GM19193 (cell line): ENCODE data around the gene PTPN12.

Source experiments
- POLR2A ChIP-seq: IDR thresholded peaks from 4 replicates; pipeline ENCODE4 v1.6.1; 2011; ENCODE audit not compliant: insufficient read depth, insufficient read length; ENCODE audit errors: extremely low read depth

PTPN12 gene

DNA sequence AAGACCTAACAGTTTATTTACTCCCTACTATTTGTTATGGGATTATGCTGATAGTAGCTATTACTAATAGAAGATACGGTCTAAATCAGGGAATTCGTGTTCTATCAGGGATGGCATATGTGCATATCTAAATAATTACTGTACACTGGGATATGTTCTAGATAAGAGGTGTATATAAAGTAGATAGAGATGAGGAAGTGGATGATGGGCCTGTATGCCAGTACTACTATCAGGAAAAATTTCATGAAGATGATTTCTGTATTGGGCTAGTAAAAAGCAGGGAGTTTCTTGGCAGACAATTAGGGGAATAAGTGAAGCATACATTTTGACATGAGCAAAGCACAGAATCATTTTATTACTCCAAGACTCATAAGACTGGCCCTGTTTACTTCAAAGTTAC is 26.2 kb downstream of the PTPN12 start:
- TF ChIP-seq POLR2A, result no peak

DNA sequence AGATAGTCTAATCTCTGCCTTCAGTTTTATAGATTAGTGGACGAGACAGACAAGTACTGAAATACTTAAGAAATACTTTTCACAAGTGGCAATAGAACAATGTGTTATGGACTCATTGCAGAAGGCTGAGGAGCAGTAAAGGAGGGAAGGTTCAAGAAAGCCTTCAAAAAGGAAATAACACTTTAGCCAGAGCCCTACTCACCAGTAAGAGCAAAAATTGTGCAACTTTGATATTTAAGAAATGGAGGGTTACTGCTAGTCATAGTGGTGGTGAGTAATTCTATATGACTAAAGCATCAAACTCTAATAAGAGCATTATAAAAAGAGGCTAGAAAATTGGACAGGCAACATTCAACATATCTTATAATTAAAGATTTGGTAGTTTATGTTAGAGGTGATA is 28.8 kb downstream of the PTPN12 start:
- TF ChIP-seq POLR2A, result no peak

DNA sequence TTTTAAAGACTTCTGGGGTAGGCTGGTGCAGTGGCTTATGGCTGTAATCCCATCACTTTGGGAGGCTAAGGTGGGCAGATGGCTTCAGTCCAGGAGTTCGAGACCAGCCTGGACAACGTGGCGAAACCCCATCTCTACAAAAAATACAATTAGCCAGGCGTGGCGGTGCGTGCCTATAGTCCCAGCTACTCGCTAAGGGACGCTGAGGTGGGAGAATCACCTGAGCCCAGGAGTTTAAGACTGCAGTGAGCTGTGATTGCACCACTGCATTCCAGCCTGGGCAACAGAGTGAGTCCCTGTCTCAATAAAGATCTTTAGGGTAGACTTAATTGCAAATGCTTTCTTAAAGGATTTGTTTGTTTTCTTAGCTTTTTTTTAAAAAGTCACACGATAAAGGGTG is 29.3 kb downstream of the PTPN12 start:
- TF ChIP-seq POLR2A, result no peak

DNA sequence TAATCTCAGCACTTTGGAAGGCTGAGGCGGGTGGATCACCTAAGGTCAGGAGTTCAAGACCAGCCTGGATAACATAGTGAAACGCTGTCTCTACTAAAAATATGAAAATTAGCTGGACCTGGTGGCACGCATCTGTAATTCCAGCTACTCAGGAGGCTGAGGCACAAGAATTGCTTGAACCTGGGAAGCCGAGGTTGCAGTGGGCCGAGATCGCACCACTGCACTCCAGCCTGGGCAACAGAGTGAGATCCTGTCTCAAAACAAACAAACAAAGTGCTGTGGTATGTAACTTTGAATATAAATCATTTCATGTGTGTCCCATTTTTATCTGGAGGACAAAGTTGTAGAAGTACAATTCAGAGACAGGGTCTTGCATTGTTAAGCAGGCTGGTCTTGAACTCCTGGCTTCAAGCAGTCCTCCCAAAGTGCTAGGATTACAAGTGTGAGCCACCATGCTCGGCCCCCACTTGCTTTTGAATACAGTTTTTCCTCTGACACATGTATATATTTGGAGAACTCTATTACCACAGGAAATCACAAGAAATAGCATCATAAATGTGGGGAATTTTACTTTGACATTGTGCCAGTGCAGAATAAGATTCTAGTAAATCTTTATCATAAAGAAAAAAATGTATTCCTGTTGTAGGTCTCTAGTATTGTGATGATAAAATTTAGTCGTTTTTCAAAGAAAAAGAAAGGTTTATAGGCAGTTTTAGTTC is 32.6 kb downstream of the PTPN12 start:
- TF ChIP-seq POLR2A, result no peak

DNA sequence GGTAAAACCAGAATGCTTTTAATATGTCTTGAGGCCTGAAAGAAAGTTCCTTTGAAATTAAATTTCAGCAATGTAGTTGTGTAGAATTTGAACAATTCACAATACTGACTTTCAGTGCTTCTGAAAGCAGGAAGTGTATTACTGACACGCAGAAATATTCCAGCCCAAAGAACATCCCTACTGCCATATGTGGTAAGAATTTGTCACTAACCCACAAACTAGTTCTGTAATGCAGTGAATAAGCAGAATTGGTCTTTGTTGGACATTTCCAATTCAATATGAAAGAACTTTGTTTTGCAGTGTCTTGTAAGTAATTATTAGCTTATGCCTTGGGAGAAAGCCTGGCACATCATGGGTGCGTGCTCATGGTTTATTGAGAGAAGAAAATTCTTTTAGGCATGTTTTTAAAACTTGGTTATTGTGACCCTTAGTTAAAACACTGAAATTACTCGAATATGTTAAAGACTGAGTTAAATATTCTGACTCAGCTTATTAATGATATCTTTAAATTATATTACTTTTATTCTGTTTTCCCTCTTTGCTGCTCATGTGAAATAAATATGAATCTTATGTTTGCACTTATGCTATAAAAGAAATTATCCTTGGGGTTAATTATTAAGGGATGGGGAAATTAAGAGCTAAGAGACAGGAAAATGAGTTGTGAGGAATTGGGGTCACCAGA is 33.4 kb downstream of the PTPN12 start:
- no peak for TF ChIP-seq POLR2A

DNA sequence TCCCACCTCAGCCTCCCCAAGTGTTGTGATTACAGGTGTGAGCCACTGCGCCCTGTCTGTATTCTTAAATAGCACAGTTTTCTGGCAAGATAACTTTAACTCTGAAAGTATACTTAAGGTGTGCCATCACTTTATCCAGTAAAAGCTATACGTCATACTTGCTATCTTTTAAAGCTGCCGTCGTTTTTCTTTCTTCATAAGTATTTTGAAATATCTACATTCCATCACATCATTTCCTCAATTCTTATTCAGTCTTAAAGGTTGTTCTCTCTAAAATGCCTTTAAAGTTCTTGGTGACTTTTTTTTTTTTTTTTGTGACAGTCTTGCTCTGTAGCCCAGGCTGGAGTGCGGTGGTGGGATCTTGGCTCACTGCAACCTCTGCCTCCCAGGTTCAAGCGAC is 34.7 kb downstream of the PTPN12 start:
- TF ChIP-seq POLR2A, result no peak

DNA sequence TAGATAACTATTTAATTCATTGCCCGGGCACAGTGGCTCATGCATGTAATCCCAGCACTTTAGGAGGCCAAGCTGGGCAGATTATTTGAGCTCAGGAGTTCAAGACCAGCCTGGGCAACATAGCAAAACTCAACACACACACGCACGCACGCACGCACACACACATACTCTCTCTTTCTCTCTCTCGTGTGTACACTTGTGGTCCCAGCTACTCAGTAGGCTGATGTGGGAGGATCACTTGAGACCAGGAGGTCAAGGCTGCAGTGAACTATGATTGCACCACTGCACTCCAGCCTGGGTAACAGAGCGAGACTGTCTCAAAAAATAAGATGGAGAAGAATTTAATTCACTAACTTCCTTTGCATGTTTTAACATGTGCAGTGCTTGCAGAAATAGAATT is 38.1 kb downstream of the PTPN12 start:
- TF ChIP-seq POLR2A, result no peak

DNA sequence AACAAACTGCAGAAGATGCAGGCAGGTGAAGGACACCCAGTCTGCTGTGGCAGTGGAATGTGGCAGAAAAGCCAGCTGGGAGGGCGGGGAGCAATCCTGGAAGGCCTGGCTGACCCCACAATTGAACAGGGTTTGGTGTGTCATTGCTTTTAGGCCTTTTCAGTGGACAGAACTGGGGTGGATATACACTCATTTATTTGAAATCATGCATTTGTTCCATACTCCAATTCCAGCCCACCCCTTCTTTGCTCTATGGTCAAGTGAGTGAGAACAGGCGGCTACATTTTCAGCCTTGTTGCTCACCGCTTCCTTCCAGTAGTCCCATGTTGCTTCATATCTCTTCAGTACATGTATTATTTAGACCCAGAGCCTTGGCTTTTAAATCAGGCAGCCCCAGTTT is 39.8 kb downstream of the PTPN12 start:
- TF ChIP-seq POLR2A, result no peak

DNA sequence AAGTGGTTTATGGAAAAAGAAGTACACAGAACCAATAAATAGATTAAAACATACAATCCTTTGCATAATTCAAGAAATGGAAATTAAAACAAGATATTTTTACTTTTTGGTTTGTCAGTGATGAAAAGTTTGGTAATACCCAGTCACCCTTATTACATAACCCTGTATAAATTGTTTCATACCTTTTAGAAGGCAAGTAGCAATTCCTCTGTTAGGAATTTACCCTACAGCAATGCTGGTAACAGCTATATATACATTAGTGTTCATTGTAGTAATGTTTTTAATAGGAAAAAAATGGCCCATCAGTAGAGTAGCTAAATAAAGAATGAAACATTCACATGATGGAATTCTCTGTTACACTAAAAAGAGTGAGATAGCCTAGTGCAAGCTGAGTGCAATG is 42.7 kb downstream of the PTPN12 start:
- no peak for TF ChIP-seq POLR2A

DNA sequence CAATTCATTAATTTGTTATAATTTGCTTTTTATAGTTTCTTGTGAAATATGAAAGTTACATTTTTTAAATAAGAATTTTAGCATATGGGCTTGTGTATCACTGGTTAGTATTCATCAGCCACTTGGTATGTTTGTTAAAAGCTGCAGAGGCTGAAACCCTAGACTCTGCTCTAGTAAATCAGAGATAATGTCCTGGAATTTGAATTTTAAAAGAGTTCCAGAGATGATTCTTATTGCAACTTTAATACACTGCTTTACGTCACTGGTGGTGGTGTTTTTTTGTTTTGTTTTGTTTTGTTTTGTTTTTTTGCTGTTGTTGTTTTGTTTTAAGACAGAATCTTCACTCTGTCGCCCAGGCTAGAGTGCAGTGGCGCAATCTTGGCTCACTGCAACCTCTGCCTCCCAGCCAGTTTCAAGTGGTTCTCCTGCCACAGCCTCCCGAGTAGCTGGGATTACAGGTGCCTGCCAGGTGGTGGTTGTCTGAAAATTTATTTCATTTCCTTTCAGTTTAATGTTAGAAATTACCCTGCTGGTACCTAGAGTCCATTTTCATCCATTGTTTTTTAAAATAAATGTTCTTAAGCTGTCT is 43.8 kb downstream of the PTPN12 start:
- TF ChIP-seq POLR2A, result no peak

DNA sequence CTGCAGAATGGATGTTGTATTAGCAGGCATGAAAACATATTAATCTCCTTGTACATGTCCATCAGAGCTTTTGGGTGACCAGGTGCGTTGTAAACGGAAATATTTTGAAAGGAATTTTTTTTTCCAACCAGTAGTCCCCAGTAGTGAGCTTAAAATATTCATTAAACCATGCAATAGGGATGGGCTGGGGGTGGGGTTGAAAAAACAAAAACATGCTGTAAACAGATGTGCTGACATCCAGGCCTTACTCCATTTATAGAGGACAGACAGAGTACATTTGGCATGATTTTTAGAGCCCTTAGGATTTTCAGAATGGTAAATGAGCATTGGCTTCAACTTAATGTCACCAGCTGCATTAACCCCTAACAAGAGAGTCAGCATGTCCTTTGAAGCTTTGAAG is 50.2 kb downstream of the PTPN12 start:
- TF ChIP-seq POLR2A, result no peak

DNA sequence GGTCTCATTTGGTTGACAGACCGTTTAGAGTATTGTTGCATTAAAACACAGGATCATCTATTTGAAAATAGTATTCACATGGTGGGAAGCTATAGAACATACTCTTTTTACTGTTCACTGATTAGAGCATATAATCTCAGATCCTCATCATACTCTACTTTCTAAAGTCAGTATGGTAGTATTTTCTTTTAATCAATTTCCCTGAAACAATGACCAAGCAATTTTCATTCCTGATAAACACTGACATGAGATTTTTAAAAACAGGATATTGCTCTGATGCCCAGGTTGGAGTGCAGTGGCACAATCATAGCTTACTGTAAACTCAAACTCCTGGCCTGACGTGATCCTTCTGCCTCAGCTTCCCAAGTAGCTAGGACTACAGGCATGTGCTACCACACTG is 63.9 kb downstream of the PTPN12 start:
- no peak for TF ChIP-seq POLR2A

DNA sequence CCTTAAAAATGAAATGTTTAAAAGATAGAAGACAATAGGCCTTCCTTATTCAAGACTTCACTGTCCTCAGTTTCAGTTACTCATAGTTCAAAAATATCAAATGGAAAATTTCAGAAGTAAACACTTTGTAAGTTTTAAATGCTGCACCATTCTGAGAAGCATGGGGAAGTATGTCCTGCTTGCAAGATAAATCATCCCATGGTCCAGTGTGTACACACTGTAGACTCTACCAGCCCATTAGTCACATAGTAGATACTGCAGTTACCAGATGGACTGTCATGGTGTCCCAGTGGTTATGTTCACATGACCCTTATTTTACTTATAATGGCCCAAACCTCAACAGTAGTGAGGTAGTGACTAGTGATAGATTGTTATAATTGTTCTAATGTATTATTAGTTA is 69.5 kb downstream of the PTPN12 start:
- no peak for TF ChIP-seq POLR2A

DNA sequence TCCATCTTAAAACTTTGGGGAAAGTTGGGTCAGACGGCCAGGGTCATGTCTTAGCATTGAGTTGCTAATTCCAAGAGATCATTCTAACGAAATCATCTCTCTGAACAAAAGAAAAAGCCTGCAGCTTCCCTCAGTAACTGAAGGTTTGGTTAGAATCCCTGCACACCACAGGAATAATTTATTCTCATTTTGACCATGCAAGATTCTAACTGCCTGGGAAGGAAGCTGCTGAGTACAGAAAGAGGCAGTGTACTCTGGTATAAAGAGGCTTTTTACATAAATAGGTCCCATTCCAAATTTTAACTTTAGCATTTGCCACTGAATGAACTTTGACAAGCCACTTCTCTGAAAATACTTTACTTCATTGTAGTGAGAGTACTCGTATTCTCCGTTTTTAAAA is 82.2 kb downstream of the PTPN12 start:
- no peak for TF ChIP-seq POLR2A

DNA sequence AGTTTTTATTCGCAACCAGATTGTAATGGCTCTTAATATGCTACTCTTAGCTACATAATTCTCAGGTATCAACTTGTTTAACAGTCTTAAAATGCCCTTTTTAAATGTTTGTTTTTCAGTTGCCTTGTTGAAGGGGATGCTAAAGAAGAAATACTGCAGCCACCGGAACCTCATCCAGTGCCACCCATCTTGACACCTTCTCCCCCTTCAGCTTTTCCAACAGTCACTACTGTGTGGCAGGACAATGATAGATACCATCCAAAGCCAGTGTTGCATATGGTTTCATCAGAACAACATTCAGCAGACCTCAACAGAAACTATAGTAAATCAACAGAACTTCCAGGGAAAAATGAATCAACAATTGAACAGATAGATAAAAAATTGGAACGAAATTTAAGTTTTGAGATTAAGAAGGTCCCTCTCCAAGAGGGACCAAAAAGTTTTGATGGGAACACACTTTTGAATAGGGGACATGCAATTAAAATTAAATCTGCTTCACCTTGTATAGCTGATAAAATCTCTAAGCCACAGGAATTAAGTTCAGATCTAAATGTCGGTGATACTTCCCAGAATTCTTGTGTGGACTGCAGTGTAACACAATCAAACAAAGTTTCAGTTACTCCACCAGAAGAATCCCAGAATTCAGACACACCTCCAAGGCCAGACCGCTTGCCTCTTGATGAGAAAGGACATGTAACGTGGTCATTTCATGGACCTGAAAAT is 89.7 kb downstream of the PTPN12 start:
- TF ChIP-seq POLR2A, result no peak

DNA sequence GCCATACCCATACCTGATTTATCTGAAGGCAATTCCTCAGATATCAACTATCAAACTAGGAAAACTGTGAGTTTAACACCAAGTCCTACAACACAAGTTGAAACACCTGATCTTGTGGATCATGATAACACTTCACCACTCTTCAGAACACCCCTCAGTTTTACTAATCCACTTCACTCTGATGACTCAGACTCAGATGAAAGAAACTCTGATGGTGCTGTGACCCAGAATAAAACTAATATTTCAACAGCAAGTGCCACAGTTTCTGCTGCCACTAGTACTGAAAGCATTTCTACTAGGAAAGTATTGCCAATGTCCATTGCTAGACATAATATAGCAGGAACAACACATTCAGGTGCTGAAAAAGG is 90.2 kb downstream of the PTPN12 start:
- TF ChIP-seq POLR2A, result no peak
